Measurements from ENCODE around the gene PCDHAC2.

PCDHAC2 gene

GRCh38 chr5:140966293-140967225, at the start of gene PCDHAC2:
Gene PCDHAC2 (plus strand): TSS chr5:140966476. CDS start chr5:140966767, 291 bp downstream.
- DNase-seq (ENCODE audit: low read depth): no peak

- DNase-seq (ENCODE audit: low read depth): no peak
Observed at GRCh38 chr5:140923601-140924000, 42.7 kb upstream of the PCDHAC2 start.

DNA sequence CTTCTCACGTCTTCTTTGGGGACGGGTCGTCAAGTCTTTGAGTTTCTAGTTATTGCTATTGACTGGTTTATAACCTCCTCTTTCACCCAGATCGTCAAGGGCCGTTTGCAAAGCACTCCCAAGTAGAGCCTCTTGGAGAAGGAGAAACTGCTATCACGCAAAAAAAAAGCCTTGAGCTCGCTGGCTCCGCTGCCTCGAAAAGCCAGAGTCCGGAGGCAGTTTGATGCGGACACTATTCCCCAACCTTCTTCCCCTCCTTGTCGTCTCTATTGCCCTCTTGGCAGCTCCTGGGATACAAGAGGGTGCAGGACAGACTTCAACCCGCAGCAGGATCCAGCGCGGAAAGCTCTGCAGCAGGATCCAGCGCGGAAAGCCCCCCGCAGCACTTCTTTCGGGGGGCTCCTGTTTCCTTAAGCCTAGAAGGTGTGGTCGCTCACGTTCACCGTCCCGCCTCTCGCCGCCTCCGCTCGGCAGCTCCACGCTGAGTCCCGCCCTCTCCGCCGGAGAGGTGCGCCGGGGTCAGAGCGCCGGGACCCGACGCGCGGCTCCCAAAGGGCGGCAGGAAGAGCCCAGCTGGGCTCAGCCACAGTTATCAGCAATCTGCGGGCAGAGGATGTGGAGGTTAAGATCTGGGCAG, 40.4 kb upstream of the PCDHAC2 start, which contains the start of gene PCDHAC1:
PCDHAC1 (plus strand) TSS at position 494 of the 637 bp plus-strand sequence. CDS start 594 bp downstream, outside the sequence.
- no peak for DNase-seq (ENCODE audit: low read depth)

- no peak for DNase-seq (ENCODE audit: low read depth)
Observed at GRCh38 chr5:140926443-140927227, 39.6 kb upstream of the PCDHAC2 start.

DNA sequence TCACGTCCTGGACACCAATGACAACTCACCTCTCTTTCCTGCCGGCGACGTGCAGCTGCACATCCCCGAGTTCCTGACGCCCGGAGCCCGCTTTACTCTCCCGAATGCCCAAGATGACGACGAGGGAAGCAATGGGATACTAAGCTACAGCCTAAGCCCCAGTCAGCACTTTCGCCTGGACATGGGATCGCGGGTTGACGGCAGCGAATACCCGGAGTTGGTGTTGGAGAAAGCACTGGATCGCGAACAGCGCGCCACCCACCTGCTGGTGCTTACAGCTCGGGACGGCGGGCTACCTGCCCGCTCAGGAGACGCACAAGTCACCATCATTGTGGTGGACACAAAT, 39.1 kb upstream of the PCDHAC2 start:
- DNase-seq (ENCODE audit: low read depth): no peak

DNA sequence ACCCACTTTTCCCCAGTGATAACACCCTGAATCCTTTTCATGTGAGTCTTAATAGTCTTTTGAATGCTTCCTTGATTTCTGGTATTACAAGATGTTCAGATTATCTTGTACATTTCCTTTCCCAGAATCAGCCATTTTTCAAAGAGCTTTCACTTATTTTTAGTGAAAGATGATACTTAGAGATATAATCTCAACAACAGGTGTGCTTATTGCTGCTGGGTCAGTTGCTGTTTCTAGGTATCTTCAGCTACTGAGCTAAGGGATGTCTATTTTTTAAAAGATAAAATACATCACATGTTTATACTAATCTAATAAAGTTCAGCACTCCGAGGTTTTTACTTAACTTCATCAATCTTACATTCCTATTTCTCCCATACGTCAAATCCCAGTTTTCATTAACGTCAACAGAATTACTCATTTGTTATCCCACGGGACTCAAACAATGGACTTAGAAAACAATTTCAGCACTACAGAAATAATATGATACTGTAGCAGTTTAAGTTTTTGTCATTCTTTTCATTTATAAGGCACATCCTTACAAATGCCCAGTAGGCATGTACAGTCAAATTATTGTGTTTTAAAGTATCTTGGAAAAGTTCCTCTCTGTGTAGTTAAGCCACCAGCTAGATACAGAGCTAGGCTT, 31.2 kb upstream of the PCDHAC2 start:
- DNase-seq (ENCODE audit: low read depth): no peak

GRCh38 chr5:140946578-140946977, 19.7 kb upstream of the PCDHAC2 start:
- DNase-seq (ENCODE audit: low read depth): no peak

- DNase-seq (ENCODE audit: low read depth): no peak
Observed at GRCh38 chr5:140951636-140952035, 14.6 kb upstream of the PCDHAC2 start.

- no peak for DNase-seq (ENCODE audit: low read depth)
Observed at GRCh38 chr5:140953234-140953633, 13.0 kb upstream of the PCDHAC2 start.

DNA sequence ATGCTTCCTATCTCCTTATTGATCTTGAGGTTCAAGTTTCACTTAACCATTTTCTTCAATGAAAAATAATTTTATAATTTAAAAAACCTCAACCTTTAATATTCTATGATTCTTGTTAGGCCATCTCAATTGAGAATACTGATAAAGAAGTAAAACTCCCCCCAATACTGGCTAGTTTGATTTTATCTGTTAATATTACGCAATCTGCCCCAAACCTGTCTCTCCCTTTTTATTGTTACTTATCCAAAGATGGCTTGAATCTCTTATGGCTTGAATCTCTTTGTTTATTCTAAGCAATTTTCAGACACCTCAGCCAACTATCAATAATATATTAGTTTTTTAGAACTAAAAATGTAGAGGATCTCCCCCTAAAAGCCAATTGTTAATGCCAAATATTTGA, 4.1 kb upstream of the PCDHAC2 start:
- DNase-seq (ENCODE audit: low read depth): no peak

DNA sequence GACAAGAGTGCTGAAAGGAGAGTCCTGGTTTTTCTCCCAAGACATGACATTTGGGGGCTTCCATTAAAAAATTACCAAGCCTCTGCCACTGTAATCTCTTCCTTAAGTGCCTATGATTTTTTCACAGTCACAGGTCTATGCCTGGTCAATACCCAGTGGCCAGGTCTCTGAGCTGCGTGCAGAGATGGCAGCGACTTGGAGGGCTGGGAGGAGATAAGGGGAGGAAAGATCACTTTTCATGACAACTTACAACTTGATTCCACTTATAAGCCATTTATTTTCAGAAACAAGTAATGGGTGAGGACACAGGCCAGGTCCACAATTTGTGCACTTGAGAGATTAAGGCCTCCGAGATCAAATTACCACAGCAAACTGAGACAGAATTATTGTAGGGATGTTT, 1.9 kb upstream of the PCDHAC2 start:
- no peak for DNase-seq (ENCODE audit: low read depth)

DNA sequence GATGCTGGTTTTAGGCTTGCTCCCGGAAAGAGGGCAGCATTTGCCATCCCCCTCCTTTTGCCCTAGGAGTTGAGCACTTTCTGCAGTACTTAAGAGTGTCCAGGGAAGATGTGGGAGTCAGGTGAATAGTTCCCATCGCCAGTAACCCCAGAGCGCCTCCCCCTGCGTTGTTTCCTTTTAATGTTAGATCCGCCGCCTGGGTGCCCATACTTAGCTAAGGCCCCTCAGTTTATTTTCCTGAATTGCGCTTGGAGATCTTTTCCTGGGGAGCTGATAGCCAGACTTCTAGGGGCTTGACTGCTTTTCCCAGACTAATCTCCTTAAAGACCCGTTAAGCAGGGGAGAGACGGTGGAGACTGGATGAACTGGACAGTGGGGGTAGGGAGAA, 377 bp upstream of the PCDHAC2 start:
- DNase-seq (ENCODE audit: low read depth): no peak

DNA sequence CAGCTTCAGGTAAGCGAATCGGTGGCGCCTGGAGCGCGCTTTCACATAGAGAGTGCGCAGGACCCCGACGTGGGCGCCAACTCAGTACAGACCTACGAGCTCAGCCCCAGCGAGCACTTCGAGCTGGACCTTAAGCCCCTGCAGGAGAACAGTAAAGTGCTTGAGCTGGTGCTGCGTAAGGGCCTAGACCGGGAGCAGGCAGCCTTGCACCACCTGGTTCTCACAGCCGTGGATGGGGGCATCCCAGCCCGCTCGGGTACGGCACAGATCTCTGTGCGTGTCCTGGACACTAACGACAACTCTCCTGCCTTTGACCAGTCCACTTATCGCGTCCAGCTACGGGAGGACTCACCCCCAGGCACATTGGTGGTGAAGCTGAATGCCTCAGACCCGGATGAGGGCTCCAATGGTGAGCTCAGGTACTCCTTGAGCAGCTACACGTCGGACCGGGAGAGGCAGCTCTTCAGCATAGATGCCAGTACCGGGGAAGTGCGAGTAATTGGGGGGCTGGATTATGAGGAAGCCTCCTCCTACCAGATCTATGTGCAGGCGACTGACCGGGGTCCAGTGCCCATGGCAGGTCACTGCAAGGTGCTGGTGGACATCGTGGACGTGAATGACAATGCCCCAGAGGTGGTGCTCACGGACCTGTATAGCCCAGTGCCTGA, 1.1 kb downstream of the PCDHAC2 start:
- no peak for DNase-seq (ENCODE audit: low read depth)

DNA sequence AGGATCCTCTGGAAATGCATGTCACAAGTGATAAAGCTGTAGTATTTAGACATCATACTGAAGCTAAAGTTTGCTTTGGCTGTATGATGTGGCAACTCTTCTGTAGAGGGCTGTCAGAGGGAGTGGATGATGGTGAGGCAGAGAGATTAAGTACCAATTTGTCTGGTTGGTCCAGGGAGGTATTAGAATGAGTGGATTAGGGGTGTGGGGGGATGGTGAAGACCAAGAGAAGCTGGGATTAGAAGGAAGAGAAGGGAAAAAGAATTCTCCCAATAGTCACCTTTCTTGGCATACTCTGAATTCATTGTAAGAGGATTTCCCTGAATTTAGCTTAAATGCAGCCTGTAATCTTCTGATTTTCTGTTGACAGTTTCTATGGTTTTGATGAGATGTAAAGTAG, 3.6 kb downstream of the PCDHAC2 start:
- no peak for DNase-seq (ENCODE audit: low read depth)

DNA sequence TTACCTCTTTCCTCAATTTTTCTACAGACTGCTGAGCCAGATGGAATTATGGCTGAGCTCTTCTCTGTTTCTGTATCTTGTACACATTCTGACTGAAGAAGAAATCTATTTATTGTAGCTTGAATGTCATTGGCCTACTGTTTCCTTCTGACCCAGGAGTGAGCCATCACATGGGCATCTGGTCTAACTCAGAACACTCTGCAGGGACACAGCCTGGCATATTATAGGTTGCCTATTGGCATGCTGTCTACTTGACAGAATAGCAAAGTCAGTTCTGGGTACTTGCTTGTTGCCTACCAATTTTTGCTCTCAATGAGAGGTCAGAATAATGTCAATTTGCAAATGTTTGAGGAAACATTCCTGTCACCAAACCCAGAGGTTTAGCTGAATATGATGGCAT, 7.3 kb downstream of the PCDHAC2 start:
- DNase-seq (ENCODE audit: low read depth): no peak

- no peak for DNase-seq (ENCODE audit: low read depth)
Observed at GRCh38 chr5:140977003-140977402, 10.7 kb downstream of the PCDHAC2 start.

DNA sequence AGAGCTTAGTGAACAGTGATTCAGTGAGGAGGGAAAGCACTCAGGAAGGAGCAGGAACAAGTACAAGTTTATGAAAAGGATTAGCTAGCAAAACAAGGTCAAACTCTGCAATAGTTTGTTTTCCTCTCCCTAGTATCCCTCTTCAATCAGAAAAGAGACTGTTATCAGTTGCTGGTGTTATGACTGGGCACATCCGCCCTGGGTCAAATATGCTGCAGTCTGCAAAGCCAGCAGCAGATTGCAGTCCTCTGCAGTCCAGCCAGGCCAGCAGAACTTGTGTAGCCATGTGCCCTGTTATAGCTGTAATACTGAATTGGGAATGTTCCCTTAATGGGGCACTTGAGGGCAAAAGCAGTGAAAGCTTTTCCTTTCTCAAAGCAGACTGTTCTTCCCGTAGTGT, 12.0 kb downstream of the PCDHAC2 start:
- DNase-seq (ENCODE audit: low read depth): no peak

GRCh38 chr5:140978983-140979382, 12.7 kb downstream of the PCDHAC2 start:
- DNase-seq (ENCODE audit: low read depth): no peak

DNA sequence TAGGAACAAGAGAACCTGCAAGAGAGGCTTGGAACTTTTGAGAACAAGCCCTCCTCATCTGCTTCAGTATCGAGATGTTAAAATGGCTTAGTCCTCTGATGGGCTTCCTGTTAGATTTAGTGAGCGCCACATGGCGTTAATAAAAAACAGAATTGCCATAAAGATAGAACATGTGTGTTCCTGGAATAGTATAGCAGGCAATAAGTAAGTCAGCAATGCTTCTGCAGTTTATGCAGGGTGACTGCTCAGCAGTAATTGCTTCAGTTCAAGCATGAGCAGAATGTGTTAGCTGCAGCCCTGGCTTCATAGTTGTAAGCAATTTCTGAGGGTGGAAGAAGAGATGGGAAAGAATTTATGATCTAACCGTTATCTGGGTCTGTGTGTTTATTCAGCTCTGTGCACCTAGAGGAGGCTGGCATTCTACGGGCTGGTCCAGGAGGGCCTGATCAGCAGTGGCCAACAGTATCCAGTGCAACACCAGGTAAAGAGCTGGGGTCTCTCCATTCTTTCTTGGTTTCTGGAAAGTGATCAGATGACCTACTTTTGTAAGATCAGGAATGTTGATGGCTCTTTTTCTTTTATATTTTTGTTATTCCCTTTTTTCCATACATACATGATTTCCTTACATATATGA, 15.9 kb downstream of the PCDHAC2 start:
- no peak for DNase-seq (ENCODE audit: low read depth)

DNA sequence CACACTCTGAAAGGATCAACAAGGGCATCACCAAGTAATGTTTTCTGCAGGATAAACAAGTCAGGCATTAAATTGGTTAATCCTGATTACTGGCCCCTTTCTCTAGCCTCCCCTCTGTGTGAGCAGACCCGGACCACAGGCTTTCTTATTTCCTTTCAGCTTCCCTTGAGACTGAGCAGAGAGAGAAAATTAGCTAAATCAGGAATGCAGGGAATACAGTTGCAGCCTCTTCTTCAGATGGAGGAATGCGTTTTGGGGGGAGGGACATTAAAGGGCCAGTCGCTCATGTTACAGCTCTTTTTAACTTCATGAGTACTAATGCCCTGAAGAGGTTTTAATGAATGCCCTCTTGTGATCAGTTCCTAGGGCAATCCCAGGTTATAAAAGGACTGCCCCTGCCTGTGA, 19.8 kb downstream of the PCDHAC2 start:
- no peak for DNase-seq (ENCODE audit: low read depth)

DNA sequence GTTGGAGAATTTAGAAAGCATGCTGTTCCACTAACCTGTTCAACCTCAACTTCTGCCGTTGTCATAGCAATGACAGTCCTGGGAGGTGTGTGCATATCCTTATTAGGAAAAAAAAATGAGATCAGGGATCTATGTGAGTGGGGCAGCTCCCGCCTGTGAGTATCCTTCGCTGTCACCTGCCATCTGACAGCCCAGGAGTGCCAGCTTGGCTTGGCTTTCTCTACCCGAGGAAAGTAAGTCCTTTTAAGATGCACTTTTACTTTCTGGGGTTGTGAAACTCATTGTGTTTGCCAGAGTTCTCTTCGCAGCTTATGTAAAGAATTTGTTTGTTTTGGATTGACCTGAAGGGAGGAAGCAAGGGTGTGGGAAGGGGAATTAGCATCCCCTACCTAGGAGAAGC, 21.8 kb downstream of the PCDHAC2 start:
- DNase-seq (ENCODE audit: low read depth): no peak

All from activated T-cell treated with anti-CD3 and anti-CD28 coated beads for 1 hour (primary cell).